HG03039 (cell line): ENCODE measurements around the gene GRID2.
"Not testable (repeated sequence)": the region's sequence is repeated elsewhere in the genome, so short reads cannot be mapped to it uniquely, and the experiment has no call there.

Source experiments
- ATAC-seq: cut with Tn5 transposase; IDR thresholded peaks from one replicate; pipeline ENCODE4 v1.9.1; 2021; ENCODE audit warnings: mild to moderate bottlenecking, moderate library complexity; ENCODE audit not compliant: unreplicated experiment

The GRID2 gene

DNA sequence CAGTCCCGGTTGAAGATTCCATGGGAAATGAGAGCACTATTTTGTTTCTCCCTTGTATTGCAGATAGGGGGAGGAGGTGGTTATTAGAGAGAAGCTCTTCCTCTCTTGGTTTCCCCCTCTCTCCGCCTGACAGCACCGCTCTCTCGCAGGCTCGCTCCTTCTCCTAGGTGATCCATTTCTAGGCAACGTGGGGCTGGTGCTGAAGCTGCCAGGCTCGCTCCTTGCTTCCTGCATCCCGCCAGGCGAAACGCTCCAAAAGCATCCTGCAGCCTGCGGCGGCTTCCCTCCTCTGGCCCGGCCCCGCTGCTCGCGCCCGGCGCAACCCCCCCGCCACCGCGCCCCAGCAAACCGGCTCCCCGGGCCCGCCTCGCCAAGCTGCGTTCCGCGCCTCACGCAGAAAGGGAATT, at the start of gene GRID2:
Gene GRID2, plus strand, starts transcription at position 346 of the 407 bp plus-strand sequence.
- ATAC-seq, result no peak

DNA sequence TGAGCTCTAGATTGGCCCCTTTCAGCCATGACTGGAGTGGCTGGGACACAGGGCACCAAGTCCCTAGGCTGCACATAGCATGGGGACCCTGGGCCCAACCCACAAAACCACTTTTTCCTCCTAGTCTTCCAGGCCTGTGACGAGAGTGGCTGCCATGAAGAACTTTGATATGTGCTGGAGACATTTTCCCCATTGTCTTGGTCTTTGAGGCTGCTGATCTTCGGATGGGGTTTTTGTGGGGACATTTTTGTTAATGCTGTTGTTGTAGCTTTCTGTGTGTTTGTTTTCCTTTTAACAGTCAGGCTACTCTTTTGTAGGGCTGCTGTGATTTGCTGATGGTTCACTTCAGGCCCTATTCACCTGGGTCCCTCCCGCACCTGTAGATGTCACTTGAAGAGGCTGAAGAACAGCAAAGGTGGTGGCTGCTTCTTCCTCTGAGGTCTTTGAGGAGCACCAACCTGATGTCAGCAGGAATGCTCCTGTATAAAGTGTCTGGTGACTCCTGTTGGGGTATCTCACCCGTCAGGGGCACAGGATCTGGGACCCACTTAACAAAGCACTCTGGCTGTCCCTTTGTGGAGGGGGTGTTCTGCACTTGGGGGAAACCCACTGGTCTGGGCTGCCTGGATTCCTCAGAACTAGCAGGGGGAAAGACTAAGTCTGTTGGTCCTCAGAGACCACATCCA, 49.6 kb upstream of the GRID2 start:
- no peak for ATAC-seq

DNA sequence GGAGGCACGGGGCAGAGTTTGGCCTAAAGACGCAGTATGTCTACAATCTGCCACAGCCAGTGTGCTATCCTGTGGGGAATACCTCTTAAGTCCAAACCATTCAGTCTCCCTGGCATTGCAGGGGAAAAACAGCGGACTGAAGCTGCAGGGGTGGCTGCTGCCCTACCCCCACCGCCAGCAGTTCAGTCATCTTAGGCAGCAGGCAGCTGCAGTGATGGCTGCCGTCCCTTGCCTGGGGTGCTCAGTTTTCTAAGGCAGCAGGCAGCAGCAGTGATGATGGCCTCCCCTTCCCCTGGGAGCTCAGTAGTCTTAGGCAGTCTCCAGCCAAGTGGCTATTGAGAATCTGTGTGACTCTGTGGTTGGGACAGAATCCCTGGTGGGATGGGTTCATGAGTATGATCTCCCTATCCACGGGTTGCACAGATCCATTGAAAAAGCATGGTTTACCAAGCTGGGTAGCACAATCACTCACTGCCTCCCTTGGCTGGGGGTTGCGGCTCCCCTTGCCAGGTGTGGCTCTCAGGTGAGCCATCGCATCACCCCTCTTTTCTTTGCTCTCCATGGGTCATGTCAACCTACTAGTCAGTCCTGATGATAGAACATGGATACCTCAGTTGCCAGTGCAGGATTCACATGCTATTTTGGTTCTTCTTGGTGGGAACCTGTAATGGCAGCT, 48.9 kb upstream of the GRID2 start:
- no peak for ATAC-seq

DNA sequence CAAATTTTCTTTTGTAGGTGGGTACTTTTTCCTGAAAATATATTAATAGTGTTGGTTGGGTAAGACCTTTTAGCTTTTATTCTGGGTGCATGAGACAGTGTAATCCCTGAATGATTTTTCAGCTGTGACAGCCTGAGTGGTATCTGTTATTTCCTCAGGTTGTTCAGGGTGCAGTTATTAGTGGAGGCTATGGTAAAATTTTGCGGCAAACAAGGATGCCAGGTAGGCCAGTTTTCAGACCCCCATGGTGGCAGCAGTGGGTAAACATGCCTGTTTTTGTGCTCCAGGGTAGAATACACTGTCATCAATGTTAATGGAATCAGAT, 47.9 kb upstream of the GRID2 start:
- ATAC-seq, result no peak

DNA sequence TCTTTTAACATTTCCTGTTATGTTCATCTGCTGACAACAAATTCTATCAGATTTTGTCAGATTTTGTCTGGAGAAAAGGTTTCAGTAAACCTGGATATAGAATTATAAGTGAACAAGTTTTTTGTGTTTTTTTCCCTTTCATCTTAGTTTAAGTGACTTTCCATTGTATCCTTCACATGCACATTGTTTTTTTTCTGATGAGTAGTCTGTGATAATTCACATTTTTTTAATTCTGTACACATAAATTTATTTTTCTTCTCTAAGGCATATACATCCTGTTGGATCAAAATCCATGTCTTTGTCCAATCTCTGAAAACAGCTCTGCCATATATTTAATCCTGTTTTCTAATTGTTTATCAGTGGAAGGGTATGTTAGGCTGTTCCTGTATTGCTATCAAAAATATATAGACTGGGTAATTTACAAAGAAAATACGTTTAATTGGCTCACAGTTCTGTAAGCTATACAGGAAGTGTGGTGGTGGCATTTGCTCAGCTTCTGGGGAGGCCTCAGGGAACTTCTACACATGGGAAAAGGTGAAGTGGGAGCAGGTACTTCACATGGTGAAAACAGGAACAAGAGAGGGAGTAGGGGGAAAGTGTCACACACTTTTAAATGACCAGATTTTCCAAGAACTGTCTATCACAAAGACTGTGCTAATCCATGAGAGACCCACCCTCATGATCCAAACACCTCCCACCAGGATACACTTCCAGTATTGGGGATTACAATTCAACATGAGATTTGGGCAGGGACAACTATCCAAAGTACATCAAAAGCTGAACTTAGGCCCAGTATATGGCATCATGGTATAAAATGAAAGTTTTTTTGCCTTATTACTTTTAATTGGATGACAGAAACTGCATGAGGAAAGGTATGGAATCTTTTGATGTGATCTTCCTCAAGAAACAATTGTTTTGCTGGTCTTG, 45.6 kb upstream of the GRID2 start:
- no peak for ATAC-seq

DNA sequence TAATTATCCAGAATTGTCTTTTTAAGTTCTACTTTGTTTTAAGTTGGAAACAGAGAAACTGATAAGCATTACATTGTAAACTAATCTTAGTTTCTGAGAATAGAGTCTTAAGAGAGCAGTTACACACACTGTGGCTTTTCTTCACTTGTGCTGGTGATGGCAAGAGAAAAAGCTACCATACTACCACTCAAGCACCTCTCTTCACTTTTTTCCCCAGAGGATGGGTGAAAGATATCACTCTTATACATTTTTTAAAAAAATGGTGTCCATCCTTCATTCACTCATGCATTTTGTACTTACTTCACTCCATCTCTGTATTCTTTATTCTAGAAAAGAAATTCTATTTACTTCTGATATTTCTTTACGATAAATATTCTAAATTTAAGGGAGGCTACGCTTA, 42.5 kb upstream of the GRID2 start:
- ATAC-seq, result no peak

DNA sequence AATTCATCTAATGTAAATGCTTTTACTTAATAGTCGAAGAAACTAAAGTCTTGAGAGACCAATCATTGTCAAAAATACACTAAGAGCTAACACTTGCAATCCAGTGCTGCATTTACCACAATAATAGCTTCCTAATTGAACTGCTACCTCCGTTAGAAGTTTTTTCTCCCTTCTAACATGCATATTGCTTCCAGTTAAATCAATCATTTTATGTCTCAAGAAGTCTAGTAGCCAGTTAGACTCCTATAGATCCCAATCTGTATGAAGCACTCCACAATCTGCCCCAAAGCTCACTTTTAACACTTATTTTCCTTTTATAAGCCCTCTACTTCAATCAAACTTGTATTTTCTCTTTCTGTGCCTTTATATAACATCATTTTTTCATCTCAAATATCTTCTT, 41.4 kb upstream of the GRID2 start:
- ATAC-seq, result no peak

DNA sequence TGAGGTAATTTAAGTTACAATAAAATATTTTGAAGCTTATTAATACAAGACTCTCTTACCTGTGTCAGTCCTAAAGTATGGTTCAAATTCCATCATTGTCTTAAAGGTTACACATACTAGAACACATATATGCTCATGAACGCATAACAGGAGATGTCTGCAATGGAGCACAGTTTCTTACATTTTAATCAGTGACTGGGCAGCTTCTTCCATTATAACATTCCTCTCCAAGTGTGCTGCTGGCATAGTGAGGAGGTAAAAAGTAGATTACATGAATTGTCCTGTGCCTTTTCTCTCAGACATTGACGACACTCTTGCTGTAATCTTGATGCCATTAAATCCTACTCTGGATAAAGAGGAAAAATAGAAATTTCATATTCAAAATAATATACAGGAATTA, 40.8 kb upstream of the GRID2 start:
- ATAC-seq, result no peak

DNA sequence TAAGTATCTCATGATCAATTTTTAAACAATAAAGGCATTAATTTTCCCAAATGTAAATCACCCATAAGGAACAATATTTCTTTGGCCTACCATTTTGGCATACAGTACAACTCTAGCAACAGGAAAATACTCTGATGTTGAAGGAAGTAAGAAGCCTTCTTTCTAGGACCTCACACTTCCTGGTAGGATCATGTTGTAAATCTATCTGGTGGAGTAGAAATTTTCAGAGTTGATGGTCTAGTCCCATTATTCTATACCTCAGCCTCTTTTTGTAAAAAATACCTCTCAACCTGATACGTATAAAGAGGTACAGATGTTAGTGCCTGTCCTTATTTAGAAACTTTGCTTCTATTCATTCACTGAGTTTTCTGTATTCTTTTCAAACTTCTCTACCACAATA, 40.2 kb upstream of the GRID2 start:
- no peak for ATAC-seq

DNA sequence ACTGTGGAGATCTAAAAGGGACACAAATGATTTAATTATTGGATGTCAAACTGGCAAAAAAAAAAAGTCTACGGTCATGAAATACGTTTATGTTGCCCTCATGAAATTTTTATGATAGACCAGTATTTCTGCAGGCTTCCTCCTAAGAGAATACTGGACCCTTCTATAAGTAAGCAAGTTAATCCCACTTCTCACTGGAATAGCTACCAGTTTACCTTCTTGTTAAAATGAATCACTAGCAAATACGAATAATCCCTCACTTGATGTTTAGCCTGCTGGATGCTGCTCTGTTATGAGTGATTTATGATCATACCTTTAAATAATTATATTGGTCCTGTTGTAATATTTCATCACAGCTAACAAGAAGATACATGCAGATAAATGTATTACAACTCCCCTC, 39.6 kb upstream of the GRID2 start:
- ATAC-seq, result no peak

DNA sequence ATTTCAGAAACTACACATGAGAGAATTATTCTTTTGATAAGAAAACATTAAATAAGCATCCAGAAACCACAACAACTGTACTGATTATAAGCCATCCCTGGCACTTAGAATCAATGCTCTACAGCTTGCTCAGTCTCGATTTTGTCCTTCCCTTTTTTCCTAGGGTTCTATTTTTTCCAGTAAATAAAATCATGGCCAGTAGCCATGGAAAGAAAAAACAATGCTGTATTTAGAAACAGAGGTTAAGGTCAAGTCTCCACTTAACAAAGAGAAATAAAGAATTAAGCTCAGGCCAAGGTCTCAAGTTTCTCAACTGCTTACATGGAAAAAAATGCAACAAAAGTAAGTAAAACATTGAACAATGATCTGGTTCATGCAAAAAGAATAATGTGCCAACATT, 38.7 kb upstream of the GRID2 start:
- no peak for ATAC-seq

DNA sequence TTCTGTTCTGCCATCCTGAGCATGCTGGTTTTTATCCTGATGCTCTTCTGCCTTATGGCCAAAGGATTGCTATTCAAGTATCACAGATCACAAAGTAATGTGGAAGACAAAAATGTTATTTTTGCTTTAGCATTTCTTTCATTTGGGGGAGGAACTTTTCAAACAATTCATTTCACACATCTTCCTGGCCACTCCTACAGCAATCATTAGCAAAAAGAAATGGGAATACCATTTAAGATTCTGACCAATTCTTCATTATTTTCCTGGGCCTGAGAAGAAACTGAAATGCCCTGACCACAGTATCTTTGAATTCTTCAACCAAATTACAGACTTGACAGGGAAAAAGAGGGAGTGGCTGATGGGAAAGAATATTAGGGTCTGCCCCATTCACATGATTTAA, 38.0 kb upstream of the GRID2 start:
- ATAC-seq, result no peak

DNA sequence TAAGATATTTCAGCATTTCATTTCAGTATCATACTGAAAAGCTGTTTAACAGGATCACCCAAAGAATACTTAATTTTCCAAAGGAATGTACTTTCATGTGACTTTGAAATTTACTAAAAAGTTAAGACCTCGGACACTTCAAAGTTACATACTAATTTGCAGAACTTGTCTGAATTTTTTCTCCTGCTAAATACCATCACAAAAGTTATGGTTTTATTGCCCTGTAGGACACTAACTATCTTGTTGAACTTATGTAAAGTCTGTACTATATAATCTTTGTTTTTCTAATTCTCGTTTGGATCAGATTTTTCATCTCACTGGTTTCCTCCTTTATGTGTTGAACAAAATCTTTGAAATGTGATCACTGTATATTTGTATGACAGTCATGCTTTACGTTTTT, 37.2 kb upstream of the GRID2 start:
- ATAC-seq, result no peak

DNA sequence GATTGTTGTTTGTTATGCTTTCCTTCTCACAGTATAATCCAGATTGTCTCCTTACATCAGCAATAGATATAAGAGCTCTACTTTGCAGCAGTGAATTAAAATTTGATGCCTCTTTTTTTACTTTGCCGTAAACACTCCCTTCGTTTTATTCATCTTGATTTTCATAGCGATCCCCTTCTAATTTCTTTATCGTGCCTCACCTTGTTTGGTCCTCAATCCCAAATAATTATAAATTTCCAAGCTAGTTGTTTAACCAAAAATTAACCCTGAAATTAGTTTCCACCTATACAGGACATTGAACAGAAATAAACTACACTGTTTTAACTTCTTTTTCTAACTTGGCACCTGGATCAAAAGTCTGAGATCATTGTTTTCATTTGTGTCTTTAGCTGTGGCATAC, 35.1 kb upstream of the GRID2 start:
- no peak for ATAC-seq

DNA sequence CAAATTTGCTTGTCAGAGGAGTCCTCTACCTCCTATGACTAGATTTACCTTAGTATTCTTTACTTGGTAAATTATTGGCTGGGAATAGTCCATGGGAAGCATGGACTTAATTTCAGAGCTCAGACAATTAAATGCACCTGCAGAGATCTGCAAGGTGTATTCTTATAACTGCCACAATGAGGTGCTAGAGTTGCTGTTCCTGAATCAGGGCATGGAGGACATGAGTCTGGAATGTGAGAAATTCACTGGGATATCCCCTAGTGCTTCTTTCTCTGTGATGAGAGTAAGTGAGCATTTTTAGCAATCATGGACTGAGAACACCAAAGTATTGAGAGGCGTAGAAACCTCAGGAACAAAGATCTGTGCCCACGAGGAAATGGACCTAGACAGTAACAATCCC, 32.9 kb upstream of the GRID2 start:
- no peak for ATAC-seq

DNA sequence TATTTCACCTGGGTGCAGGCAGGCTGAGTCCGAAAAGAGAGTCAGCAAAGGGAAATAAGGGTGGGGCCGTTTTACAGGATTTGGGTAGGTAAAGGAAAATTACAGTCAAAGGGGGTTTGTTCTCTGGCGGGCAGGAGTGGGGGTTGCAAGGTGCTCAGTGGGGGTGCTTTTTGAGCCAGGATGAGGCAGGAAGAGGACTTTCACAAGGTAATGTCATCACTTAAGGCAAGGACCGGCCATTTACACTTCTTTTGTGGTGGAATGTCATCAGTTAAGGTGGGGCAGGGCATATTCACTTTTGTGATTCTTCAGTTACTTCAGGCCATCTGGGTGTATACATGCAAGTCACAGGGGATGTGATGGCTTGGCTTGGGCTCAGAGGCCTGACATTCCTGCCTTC, 32.2 kb upstream of the GRID2 start:
- ATAC-seq, result not testable (repeated sequence)

DNA sequence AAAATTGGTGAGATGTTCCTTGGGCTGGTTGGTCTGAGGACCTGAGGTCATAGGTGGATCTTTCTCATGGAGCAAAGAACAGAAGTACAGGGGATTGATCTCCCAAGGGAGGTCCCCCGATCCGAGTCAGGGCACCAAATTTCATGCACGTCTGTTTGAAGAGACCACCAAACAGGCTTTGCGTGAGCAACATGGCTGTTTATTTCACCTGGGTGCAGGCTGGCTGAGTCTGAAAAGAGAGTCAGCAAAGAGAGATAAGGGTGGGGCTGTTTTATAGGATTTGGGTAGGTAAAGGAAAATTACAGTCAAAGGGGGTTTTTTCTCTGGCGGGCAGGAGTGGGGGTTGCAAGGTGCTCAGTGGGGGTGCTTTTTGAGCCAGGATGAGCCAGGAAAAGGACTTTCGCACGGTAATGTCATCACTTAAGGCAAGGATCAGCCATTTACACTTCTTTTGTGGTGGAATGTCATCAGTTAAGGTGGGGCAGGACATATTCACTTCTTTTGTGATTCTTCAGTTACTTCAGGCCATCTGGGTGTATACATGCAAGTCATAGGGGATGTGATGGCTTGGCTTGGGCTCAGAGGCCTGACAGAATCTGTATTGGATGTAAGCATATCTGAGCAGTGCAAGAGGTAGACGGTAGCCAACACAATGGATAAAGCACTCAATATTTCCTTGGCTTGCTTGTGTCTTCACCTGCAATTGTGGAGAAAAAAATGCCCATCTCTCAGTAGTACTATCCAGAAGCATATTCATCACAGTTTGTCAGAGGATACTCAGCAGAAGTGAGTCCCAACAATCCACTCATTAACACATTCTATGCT, 26.5 kb upstream of the GRID2 start:
- not testable (repeated sequence) for ATAC-seq

DNA sequence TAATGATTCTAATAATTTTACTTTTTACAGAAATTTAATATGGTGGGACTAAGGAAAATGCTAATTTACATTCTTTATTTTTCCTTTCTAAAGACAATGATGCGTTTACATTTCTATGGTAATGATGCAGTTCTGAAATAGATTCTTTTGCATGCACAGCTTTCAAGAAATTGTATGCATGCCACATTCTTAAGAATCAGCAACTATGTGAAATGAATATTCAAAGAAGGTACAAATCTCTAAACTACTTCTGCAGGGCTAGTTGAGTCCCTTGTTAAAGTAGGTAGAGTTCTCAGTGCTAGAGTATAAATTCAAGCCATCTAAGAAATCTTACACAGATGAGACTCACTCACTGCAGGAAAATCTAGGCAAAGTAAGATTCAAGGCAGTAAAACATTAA, 24.5 kb upstream of the GRID2 start:
- ATAC-seq, result no peak

DNA sequence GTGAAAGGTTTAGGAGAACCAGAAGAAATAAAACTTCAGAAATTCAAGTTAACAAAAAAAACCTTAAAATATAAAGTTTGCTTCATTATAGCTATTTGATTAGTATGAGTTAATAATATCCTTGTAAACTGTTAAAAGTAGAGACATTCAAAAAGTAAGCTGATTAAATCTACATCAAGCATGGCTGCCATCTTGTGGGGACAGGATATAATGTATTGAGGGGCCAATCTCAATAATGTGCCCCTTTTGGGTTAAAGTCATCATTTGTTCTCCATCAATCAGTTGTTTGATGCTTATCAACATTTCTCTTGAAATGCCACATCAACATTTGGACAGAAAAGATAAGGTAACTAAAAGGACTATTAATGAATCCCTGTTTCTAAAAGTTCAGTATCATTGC, 4.6 kb upstream of the GRID2 start:
- no peak for ATAC-seq

DNA sequence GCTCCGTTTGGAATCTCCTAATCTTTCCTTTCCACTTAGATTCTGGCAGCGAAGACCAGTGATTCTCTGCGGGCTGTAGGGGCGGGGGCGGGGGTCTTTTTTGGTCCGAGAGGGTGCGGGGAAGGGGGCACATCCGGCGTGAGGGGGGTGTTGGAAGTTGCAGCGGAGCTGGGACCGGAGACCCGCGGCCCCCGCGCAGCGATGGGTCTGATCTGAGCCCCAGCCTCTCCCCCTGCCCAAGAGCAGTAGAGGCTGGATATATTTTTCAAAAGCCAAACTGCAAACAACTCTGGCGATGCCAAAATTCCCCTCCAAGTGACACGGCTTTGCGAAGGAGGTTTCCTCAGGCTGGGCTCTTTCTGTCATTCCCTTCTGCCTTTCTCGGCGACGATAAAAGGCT, 355 bp downstream of the GRID2 start:
- ATAC-seq, result no peak

DNA sequence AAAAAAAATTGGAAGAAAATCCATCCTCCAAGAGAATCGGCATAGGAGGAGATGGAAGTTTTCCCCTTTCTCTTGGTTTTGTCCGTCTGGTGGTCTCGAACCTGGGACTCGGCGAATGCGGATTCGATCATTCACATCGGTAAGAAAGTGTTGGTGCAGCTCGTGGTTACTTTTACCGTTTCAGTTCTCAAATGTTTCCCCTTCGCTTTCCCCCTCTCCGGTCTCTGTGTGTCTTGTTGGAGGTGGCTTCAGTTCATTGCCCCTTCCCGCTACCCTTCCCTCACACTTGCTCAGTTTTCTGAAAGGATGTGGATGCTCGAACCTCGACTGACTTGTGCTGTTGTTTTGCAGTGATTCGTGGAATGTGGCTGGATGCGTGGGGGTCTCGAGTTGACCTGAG, 840 bp downstream of the GRID2 start:
- ATAC-seq, result no peak
